HG02943 (cell line): Measurements from ENCODE around the gene KCNG4.

ENCODE experiments used
- ATAC-seq: cut with Tn5 transposase; IDR thresholded peaks from one replicate; pipeline ENCODE4 v1.9.1; 2021; ENCODE audit warnings: mild to moderate bottlenecking, low read depth, moderate library complexity; ENCODE audit not compliant: unreplicated experiment

The KCNG4 gene

DNA sequence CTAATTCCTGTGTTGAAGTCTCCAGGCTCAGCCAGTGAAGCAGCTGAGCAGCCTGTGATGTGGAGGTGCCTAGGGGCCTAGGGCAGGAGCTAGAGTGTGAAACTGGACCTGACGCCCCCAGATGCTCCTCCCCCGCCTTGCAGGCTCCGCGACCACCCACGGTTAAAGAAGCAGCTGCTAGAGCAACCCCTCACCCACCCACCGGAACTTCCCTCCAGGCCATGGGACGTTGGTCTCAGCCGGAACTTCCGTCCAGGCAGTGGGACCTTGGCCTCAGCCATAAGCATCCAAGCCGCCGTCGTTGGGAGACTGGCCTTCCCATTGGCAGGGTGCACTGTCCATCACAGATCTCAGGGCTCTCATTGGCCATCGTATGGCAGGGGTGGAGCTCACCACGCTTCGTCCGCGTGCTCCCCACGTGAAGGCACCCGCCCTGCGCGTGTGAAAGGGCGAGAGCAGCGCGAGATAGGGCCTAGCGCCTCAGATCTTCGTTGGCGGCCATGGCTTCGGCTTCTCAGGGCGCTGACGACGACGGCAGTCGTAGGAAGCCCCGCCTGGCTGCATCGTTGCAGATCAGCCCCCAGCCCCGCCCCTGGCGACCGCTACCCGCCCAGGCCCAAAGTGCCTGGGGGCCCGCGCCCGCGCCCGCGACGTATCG lies 49.0 kb downstream of the KCNG4 start, which contains the start of gene ADAD2:
TSS of gene ADAD2 (plus strand) at position 427 of the 658 bp plus-strand sequence. CDS start at position 501, 74 bp downstream.
- ATAC-seq = no peak

DNA sequence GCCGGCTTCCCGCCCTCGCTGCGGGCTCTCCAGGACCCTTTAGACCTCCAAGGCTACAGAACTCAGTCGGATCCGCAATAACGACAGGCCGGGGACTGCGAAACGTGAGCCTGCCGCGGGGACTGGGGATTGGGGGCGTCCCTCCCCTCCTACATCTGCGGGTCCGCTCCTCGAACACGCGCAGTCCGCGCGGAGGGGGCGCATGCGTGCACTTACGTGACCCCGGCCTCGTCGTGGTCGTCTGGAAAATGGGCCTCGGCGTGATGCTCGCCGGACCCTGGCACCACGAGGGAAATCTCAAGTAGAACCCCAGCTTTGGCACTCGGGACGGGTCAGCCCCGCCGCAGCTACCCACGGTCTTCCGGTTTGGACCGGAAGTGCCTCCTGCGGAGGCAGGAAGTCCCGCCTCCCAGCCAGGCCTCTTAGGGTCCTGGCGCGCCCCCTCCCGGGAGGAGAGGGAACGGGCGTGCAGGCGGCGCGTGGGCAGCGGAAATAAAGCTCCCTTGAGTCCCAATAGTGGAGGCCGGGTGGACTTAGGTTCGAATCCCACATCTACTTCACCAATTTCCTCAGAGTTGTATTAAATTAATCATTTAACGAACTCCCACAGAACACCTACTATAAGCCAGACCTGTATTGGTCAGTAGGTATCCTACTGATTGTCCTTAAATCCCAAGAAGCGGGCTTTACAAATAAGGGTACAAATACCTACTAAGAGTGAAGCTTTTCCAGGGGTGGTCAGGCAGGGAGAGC lies 53.0 kb downstream of the KCNG4 start, which contains the start of gene TAF1C:
TSS of gene TAF1C (minus strand) at position 373 of the 753 bp plus-strand sequence. CDS start 2,069 bp downstream, outside the sequence.
- peak; percentile 80 for ATAC-seq

- no peak for ATAC-seq
These were observed 55.0 kb downstream of the KCNG4 start for GRCh38 chr16:84184775-84185174.

DNA sequence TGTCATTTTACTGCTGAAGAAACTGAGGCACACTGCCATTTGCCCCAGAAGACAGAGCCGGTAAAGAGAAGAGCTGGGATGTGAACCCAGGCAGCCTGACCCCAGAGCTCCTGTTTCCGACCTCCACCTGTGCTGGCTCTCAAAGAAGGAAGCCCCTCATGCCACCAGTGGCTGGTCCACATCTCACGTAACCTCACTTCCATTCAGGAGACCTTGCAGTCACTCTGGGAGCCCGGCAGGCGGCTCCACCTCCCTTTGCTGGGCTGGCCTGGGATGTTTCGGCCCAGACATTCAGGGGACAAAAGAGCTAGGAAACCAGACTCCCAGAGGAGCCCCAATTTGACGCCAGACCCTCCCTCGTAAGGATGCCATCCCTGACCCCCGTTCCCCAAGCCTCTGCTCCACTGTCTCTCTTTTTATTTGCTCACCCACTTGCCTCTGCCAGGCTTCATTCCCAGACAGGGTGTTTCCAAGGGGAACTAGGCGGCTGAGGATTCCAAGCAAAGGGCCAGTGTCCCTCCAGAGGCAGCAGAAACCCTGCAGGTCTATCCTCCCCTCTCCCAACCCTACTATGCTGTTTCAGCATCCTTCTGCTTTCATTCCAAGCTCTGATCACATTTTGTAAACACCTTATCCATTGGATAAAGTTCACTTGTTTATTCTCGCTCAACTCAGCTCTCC lies 55.8 kb downstream of the KCNG4 start:
- ATAC-seq = no peak

- no peak for ATAC-seq
These were observed 56.3 kb downstream of the KCNG4 start for GRCh38 chr16:84183572-84183875.

GRCh38 chr16:84182680-84183571 lies 56.9 kb downstream of the KCNG4 start:
- ATAC-seq = no peak

- ATAC-seq = no peak
These were observed 57.7 kb downstream of the KCNG4 start for GRCh38 chr16:84182104-84182503.

- no peak for ATAC-seq
These were observed 58.5 kb downstream of the KCNG4 start for GRCh38 chr16:84181144-84181915.

DNA sequence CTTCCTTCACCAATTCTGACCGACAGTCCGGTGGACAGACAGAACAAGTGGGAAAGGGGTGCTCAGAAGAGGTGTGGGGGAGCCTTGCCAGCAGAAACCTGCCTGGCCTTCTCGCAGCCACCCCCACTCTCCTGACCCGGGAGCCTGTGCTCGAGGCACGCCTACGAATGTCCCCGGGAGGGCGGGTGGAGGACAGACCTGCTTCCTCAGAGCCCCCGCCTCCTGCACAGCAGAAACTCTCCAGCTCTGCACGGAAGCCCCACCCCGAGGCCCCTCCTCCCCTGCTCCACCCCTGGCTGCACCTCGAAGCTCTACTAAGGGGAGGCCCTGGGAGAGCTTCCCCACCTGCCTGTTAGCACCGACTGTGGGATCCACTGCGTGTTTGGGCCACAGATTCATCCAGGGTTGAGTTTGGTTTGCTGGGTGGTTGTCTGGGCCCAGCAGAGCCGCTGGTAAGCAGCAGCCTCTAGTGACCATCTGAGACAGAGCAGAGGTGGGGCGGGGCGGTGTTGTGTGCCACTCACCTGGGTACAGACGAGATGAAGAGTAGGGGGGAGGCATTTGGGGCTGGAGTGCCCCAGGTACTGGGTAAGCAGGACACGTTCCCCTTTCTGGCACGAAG lies 59.2 kb downstream of the KCNG4 start:
- no peak for ATAC-seq

- no peak for ATAC-seq
These were observed 60.0 kb downstream of the KCNG4 start for GRCh38 chr16:84179612-84180320.

- ATAC-seq = no peak
These were observed 60.8 kb downstream of the KCNG4 start for GRCh38 chr16:84178892-84179611.

- no peak for ATAC-seq
These were observed 61.6 kb downstream of the KCNG4 start for GRCh38 chr16:84178146-84178765.

- ATAC-seq = no peak
These were observed 62.1 kb downstream of the KCNG4 start for GRCh38 chr16:84177741-84178073.

- no peak for ATAC-seq
These were observed 63.4 kb downstream of the KCNG4 start for GRCh38 chr16:84176192-84177053.

- ATAC-seq = peak; percentile 80
These were observed 64.3 kb downstream of the KCNG4 start for GRCh38 chr16:84175350-84176081.

GRCh38 chr16:84174396-84174795 lies 65.4 kb downstream of the KCNG4 start:
- no peak for ATAC-seq
